Panc1 (cell line): ENCODE results near the gene LCE1B. TPM values are rescaled to one million over a fixed set of nuclear protein-coding genes. Genes with fewer than 3 reads are reported as not detected.
A peak's percentile ranks its signal among the peaks of the same experiment; 100 is the strongest.

Experiments
- ATAC-seq: fragments of 200-7000 bp; cut with Tn5 transposase; 2 replicates; pipeline ENCODE4 v1.9.1; 2020; ENCODE audit warnings: mild to moderate bottlenecking, moderate library complexity
- BruUV-seq: library from RNA; stranded (reverse); fragments of 400-500 nt; replicated peaks from 2 replicates; lab custom pipeline; 2021; lab: Mats Ljungman, UMichigan
- CTCF ChIA-PET: fragments of 300-600 bp; sonication (Branson Sonifier 250); formaldehyde crosslinking; loops from one replicate; lab custom pipeline; 2022; ENCODE audit warnings: antibody characterized with exemption; lab: Charles Lee
- POLR2A ChIA-PET: fragments of 300-600 bp; sonication (Branson Sonifier 250); formaldehyde crosslinking; loops from one replicate; lab custom pipeline; 2022; ENCODE audit warnings: antibody characterized with exemption; lab: Charles Lee
- DNase-seq: peaks from one replicate; pipeline ENCODE4 v3.0.0-alpha.2; 2010; ENCODE audit warnings: low read depth, low spot score
- H3K27ac ChIP-seq: 2 replicates; pipeline ENCODE4 v1.5.1; 2011; ENCODE audit warnings: mild to moderate bottlenecking, low read length, inconsistent platforms
- H3K27me3 ChIP-seq: fragments of 200-500 bp; sonication (Bioruptor generic); 2 replicates; pipeline ENCODE4 v1.6.0; 2014; ENCODE audit warnings: low read length, inconsistent platforms; ENCODE audit not compliant: control insufficient read depth, insufficient read depth
- H3K36me3 ChIP-seq: fragments of 200-500 bp; sonication (Bioruptor generic); 2 replicates; pipeline ENCODE4 v1.5.1; 2014; ENCODE audit warnings: inconsistent platforms, mild to moderate bottlenecking, low read length, moderate library complexity; ENCODE audit not compliant: control insufficient read depth, insufficient read depth
- H3K4me1 ChIP-seq: 2 replicates; pipeline ENCODE4 v1.5.1; 2011; ENCODE audit warnings: inconsistent platforms, mild to moderate bottlenecking, low read length, moderate library complexity; ENCODE audit not compliant: control insufficient read depth, insufficient read depth
- H3K4me3 ChIP-seq, 2 experiments: 2 replicates each; pipeline ENCODE4 v1.5.1; 2011 to 2012; ENCODE audit warnings: low read depth in 2 of 2, low read length in 2 of 2, mild to moderate bottlenecking in 2 of 2, inconsistent platforms in 1 of 2, moderate library complexity in 1 of 2
- H3K9me3 ChIP-seq: fragments of 200-500 bp; sonication (Bioruptor generic); 2 replicates; pipeline ENCODE4 v1.5.1; 2014; ENCODE audit warnings: low read depth, mild to moderate bottlenecking, inconsistent platforms, low read length, moderate library complexity; ENCODE audit not compliant: control insufficient read depth, insufficient read depth
- POLR2AphosphoS5 ChIP-seq: IDR thresholded peaks from 2 replicates; pipeline ENCODE4 v1.6.1; 2012; ENCODE audit warnings: mild to moderate bottlenecking, low read depth, low read length, moderate library complexity
- SIN3A ChIP-seq: IDR thresholded peaks from 2 replicates; pipeline ENCODE4 v1.6.1; 2012; ENCODE audit warnings: low read depth, mild to moderate bottlenecking, low read length, moderate library complexity, borderline replicate concordance; ENCODE audit not compliant: insufficient read depth
- TCF7L2 ChIP-seq: IDR thresholded peaks from 2 replicates; pipeline ENCODE4 v1.6.1; 2011; ENCODE audit warnings: mild to moderate bottlenecking, low read depth, low read length, inconsistent platforms
- in situ Hi-C: cut with HindIII; loops from 2 replicates; pipeline ENCODE4 v1.10.0; 2016; ENCODE audit warnings: low sequenced_read_pairs, low pct_unique_long_range_greater_than_20kb
- intact Hi-C: fragments of 100-400 bp; cut with micrococcal nuclease; formaldehyde crosslinking; loops from one replicate; pipeline ENCODE4 v1.10.0; 2022; ENCODE audit not compliant: unreplicated experiment
- total RNA-seq: library from RNA; stranded (reverse); gene quantifications from one replicate; pipeline ENCODE4 v1.2.1, GENCODE V29; 2021; ENCODE audit not compliant: unreplicated experiment
- TF ChIP-seq, protein P1 (sequence below): fragments of 450-650 bp; IDR thresholded peaks from 2 replicates; pipeline ENCODE4 v1.5.1; 2017; ENCODE audit warnings: mild to moderate bottlenecking
- TF ChIP-seq, protein P2 (sequence below), 2 experiments: IDR thresholded peaks; 2 replicates each; pipeline ENCODE4 v1.6.1; 2011 to 2012; ENCODE audit warnings: low read depth in 2 of 2, control low read depth in 1 of 2, low read length in 1 of 2, mild to moderate bottlenecking in 1 of 2, moderate library complexity in 1 of 2; ENCODE audit not compliant: insufficient read depth in 1 of 2

Gene LCE1B
- total RNA-seq, 1 experiment from 2014 or later: not detected

DNA sequence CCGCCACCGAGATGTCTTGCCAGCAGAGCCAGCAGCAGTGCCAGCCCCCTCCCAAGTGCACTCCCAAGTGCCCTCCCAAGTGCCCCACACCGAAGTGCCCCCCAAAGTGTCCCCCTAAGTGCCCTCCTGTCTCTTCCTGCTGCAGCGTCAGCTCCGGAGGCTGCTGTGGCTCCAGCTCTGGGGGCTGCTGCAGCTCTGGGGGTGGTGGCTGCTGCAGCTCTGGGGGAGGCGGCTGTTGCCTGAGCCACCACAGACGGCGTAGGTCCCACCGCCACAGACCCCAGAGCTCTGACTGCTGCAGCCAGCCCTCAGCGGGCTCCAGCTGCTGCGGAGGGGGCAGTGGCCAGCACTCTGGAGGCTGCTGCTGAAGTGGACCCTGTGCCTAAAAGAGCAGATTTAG, 35.4 kb upstream of the LCE1B start:
- TF ChIP-seq, protein P1, sequence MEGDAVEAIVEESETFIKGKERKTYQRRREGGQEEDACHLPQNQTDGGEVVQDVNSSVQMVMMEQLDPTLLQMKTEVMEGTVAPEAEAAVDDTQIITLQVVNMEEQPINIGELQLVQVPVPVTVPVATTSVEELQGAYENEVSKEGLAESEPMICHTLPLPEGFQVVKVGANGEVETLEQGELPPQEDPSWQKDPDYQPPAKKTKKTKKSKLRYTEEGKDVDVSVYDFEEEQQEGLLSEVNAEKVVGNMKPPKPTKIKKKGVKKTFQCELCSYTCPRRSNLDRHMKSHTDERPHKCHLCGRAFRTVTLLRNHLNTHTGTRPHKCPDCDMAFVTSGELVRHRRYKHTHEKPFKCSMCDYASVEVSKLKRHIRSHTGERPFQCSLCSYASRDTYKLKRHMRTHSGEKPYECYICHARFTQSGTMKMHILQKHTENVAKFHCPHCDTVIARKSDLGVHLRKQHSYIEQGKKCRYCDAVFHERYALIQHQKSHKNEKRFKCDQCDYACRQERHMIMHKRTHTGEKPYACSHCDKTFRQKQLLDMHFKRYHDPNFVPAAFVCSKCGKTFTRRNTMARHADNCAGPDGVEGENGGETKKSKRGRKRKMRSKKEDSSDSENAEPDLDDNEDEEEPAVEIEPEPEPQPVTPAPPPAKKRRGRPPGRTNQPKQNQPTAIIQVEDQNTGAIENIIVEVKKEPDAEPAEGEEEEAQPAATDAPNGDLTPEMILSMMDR: no peak
- TF ChIP-seq SIN3A: no peak
- no peaks in the 10 kb centered on the region for H3K27me3 ChIP-seq
- no peaks in the 10 kb centered on the region for H3K36me3 ChIP-seq
- ATAC-seq (no peak), DNase-seq (no peak)
- no peaks in the 10 kb centered on the region for H3K9me3 ChIP-seq
- no peaks in the 10 kb centered on the region for H3K4me1 ChIP-seq
- ChIA-PET CTCF (no interaction called here), POLR2A (no interaction called here)
- no peak overlapping the region for H3K4me3 ChIP-seq
- intact Hi-C loops (no loop called here), in situ Hi-C loops (no loop called here)
- H3K27ac ChIP-seq: no peak overlapping the region
- no TSS peak for BruUV-seq

DNA sequence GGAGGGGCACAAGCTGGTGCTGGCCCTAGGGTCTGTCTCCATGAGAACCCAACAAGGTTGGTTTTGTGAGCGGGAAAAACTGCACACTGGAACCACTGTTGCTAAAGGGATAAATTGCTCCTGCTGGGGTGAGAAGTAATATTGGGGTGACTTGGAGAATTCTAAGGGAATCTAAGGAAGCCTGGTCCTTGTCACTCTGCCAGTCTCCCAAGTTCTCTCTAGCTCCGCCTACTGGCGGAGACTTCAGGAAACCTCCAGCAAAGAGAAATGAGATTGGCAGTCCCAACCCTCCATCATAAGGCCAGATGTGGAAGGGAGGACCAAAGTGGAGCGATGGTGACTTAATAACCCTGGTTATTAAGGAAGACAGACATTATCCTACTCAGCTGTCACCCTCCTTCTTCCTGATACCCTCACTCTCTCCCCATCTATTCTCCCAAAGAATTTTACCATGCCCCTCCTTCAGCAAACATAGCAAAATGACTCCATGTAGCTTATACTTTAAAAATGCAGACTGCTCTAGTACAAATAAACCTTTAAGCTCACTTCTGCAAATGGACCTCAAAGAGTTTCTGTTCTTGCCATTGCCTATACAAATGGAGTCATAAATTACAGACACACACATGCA, 34.1 kb upstream of the LCE1B start:
- H3K4me3 ChIP-seq: no peak overlapping the region

More for the DNA sequence above, 34.1 kb upstream of the LCE1B start:
- intact Hi-C loops (no loop called here), in situ Hi-C loops (no loop called here)
- TF ChIP-seq TCF7L2: no peak
- TF ChIP-seq, protein P1: peak; percentile 55
- TF ChIP-seq, protein P2, sequence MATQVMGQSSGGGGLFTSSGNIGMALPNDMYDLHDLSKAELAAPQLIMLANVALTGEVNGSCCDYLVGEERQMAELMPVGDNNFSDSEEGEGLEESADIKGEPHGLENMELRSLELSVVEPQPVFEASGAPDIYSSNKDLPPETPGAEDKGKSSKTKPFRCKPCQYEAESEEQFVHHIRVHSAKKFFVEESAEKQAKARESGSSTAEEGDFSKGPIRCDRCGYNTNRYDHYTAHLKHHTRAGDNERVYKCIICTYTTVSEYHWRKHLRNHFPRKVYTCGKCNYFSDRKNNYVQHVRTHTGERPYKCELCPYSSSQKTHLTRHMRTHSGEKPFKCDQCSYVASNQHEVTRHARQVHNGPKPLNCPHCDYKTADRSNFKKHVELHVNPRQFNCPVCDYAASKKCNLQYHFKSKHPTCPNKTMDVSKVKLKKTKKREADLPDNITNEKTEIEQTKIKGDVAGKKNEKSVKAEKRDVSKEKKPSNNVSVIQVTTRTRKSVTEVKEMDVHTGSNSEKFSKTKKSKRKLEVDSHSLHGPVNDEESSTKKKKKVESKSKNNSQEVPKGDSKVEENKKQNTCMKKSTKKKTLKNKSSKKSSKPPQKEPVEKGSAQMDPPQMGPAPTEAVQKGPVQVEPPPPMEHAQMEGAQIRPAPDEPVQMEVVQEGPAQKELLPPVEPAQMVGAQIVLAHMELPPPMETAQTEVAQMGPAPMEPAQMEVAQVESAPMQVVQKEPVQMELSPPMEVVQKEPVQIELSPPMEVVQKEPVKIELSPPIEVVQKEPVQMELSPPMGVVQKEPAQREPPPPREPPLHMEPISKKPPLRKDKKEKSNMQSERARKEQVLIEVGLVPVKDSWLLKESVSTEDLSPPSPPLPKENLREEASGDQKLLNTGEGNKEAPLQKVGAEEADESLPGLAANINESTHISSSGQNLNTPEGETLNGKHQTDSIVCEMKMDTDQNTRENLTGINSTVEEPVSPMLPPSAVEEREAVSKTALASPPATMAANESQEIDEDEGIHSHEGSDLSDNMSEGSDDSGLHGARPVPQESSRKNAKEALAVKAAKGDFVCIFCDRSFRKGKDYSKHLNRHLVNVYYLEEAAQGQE (IDR thresholded peaks at IDR 0.05; ENCODE audit: insufficient read depth in 1 of 2, low read depth in 2 of 2, low read length in 1 of 2): no peak
- no peak for TF ChIP-seq SIN3A
- no peak for TF ChIP-seq POLR2AphosphoS5
- DNase-seq (no peak), ATAC-seq (no peak)
- CTCF ChIA-PET: no interaction called here
- no peaks in the 10 kb centered on the region for H3K4me1 ChIP-seq
- POLR2A ChIA-PET: no interaction called here
- no TSS peak for BruUV-seq
- H3K27me3 ChIP-seq: peaks cover 2% of the 10 kb centered on the region; the same call in 1 of the 2 replicates
- H3K27ac ChIP-seq: no peak overlapping the region
- no peaks in the 10 kb centered on the region for H3K9me3 ChIP-seq
- no peaks in the 10 kb centered on the region for H3K36me3 ChIP-seq
